Measurements from ENCODE around the gene DNAJC25.
"Not testable (repeated sequence)": the region's sequence is repeated elsewhere in the genome, so short reads cannot be mapped to it uniquely, and the experiment has no call there.

Gene DNAJC25

DNA sequence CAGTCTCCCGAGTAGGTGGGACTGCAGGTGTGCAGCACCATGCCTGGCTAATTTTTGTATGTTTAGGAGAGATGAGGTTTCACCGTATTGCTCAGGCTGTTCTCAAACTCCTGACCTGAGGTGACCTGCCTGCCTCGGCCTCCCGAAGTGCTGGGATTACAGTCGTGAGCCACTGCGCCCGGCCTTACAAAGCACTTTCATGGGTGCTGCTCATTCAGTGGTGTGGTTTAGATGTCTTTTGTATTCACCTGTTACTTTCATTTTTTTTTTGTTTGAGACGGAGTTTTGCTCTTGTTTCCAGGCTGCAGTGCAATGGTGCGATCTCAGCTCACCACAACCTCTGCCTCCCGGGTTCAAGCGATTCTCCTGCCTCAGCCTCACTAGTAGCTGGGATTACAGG, 37.5 kb downstream of the DNAJC25 start:
- not testable (repeated sequence) for DNase-seq

DNA sequence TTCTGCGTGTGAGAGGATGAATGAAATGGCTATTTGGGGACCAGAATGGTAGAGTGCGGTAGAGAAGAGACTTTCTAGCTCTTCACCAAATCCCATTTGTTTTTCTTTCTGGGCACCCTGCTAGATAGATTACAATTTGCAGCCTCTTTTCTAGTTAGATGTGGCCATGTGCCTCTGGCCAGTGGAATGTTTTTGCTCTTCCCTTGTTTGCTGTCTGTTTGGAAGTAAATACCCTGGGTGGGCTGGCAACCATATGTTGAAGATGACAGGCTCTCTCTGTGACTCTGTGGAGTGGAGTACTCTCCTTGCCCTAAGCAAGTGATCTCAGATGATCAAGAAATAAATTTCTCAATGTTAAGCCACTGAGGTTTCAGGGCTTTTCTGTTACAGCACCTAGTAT, 43.2 kb downstream of the DNAJC25 start:
- no peak for DNase-seq

DNA sequence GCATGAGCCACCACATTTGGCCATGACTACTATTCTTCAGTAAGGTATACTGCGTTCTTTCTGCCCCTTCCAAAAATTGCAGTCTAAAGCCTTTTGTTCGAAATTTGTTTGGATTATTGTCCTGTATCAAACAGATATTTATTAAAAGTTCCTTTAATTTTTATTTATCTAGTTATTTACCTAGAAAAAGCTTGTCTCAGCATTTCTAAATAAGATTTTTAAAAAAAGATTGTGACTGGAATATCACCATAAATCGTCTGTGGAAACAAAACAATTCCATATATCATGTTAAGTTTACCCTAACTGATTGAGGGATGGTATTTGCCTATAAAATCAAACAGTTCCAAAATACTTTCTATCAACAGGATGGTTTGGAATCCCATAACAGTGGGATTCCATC, 45.0 kb downstream of the DNAJC25 start:
- DNase-seq: no peak

DNA sequence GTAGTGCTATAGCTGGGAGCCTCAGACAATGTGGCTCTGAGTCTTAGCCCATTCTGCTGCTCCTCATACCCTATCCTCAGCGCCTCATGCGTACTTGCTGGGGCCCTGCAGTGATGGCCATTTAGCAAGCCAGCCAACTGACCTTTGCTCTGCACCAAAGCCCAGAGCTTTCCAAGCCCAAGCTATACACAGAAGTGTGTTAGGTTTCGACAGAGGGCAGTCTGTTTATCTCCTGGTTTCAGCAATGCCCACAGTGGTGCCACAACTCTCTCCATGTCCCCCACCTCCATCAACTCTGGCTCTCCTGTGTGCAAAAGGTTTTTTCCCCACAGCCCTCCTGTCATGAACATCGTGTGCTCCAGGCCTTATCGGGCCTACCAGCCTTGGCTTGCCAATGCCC, 47.2 kb downstream of the DNAJC25 start:
- no peak for DNase-seq

DNA sequence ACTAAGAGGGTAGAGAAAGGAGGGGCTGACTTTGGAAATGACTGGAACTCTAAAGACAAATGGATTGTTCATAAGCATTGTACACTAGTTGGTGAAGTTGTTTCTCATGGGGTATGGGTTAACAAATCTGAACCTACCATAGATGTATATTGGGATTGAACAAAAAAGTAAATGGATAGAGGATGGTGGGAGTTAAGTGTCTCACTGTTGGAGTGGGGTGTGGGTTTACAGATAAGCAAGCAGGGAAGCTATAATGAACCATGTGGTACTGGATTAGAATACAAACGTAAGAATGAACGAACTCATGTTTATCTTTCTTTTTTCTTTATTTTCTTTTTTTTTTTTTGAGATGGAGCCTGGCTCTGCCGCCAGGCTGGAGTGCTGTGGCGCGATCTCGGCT, 48.1 kb downstream of the DNAJC25 start:
- no peak for DNase-seq

DNA sequence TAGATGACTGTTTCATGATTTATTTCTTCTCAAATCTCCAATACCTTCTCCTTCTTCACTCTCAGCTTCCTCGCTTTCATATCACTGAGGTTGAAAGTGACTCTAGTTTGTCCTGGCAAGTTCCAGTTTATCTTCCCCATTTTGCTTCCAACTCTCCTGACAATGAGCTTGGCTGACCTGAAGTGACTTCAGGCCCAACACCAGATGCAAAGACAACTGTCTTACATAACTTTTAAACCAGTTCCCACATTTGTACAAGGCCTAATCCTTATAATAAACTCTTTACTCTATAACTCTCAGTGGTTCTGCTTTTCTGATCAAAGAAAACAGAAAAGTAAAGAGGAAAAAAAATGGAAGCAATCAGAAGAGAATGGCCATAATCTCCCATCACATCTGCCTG, 52.3 kb downstream of the DNAJC25 start:
- no peak for DNase-seq

DNA sequence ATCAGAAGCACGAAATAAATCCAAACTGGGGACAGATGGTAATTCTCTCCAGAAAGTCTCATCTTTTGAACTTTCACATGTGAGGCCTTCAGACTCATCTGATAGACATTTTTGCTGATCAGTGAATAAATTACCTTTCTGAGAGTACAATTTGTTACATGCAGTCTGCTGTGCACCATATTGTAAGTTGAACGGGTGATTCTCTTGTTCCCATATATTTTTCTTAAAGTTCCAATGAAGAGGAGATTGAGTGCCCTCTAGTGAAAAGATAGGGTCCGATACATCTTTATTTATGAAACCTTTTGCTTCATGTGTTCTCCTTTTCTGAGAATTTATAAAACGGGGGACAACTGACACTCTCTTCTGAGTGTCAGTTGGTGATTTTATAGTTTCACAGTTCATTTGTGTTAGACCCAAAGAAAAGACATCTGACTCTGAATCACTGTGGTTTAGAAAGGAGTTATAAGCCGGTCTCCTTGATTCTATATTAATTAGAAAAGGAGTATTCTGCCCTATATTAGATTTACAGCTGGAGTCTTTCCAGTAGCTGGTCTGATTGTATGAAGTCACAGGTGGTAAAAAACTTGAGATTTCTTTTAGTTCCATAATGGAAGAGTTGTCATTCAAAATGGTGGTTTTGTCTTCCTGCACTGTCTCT, 60.7 kb downstream of the DNAJC25 start:
- DNase-seq: peak; percentile 15

DNA sequence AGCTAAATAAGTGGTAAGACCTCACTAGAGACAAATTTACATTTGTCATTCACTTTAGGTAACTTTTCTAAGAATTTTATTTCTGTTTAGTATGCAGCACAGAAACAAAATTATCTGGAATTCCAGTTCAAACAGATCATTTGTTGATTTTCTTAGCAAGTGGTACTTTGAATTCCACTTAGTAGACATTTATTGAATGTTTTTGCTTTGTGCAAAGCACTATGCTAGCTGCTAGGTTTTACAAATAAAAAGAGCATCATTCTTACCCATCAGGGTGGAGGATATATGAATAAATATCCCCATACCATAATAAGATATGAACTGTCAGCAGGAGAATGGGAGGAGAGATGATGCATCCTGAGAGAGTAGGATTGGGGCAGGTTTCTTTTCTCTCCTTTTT, 65.7 kb downstream of the DNAJC25 start:
- DNase-seq: no peak

DNA sequence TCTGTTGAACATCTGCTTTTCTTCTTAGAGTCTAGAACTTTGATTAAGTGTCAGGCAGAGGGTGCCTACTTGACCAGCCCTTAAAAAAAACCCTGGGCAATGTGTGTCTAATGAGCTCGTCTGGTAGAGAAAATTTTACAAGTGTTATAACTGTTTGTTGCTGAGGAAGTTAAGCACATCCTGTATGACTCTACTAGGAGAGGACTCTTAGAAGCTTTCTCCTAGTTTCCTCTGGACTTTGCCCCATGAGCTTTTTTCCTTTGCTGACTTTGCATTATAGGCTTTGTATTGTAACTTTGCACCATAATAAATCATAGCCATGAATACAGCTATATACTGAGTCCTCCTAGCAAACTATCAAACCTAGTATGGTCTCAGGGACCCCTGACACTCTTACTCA, 69.6 kb downstream of the DNAJC25 start:
- no peak for DNase-seq

Measured in activated CD4-positive, alpha-beta T cell treated with anti-CD3 and anti-CD28 coated beads, Interleukin-2, Interleukin-6, amounts not matched to agents 100 ng/mL and 50 ng/mL, durations not matched to agents 16 hours and 8 hours (primary cell).